Keratinocyte (primary cell): ENCODE measurements around the gene TAP2. TPM values are rescaled to one million over a fixed set of nuclear protein-coding genes. Genes with fewer than 3 reads are reported as not detected.

Experiments
- DNase-seq: peaks from one replicate; pipeline ENCODE4 v3.0.0-alpha.2; 2011; ENCODE audit warnings: low read depth, missing footprints, low spot score
- FAIRE-seq: peaks from 2 replicates; lab custom pipeline; 2011; peaks lifted over from hg19 to GRCh38; lab: Jason Lieb, UNC
- H2AFZ ChIP-seq: 2 replicates; pipeline ENCODE4 v1.6.0; 2012; ENCODE audit warnings: low read length, control low read depth, inconsistent platforms; ENCODE audit not compliant: control insufficient read depth
- H3K27ac ChIP-seq: 2 replicates; pipeline ENCODE4 v1.5.1; 2011; ENCODE audit warnings: low read length; ENCODE audit not compliant: control insufficient read depth, insufficient read depth
- H3K27me3 ChIP-seq: 3 replicates; pipeline ENCODE4 v1.6.0; 2011; ENCODE audit warnings: low read length; ENCODE audit not compliant: control insufficient read depth, insufficient read depth; ENCODE audit errors: extremely low read depth
- H3K36me3 ChIP-seq, 2 experiments: 2 replicates in 1 of 2; 3 replicates in 1 of 2; pipeline ENCODE4 v1.5.1; 2011; ENCODE audit warnings: low read length in 2 of 2, mild to moderate bottlenecking in 1 of 2; ENCODE audit not compliant: control insufficient read depth in 2 of 2, insufficient read depth in 2 of 2; ENCODE audit errors: extremely low read depth in 1 of 2
- H3K4me1 ChIP-seq: 3 replicates; pipeline ENCODE4 v1.5.1; 2011; ENCODE audit warnings: low read length; ENCODE audit not compliant: control insufficient read depth, insufficient read depth; ENCODE audit errors: extremely low read depth
- H3K4me2 ChIP-seq: 3 replicates; pipeline ENCODE4 v1.6.0; 2011; ENCODE audit warnings: low read depth, low read length; ENCODE audit not compliant: control insufficient read depth, insufficient read depth; ENCODE audit errors: extremely low read depth
- H3K4me3 ChIP-seq, 3 experiments: fragments of 200-600 bp in 1 of 3; sonication (generic) in 1 of 3; 2 replicates in 2 of 3; 3 replicates in 1 of 3; pipeline ENCODE4 v1.5.1; 2011 to 2016; ENCODE audit warnings: low read length in 3 of 3, mild to moderate bottlenecking in 3 of 3, control low read depth in 2 of 3, inconsistent platforms in 1 of 3, low read depth in 1 of 3, mixed read lengths in 1 of 3, mixed run types in 1 of 3, moderate library complexity in 1 of 3; ENCODE audit not compliant: control insufficient read depth in 2 of 3, insufficient read depth in 2 of 3; ENCODE audit errors: extremely low read depth in 1 of 3
- H3K79me2 ChIP-seq: 2 replicates; pipeline ENCODE4 v1.6.0; 2012; ENCODE audit warnings: low read length; ENCODE audit not compliant: control insufficient read depth, insufficient read depth
- H3K9ac ChIP-seq: 3 replicates; pipeline ENCODE4 v1.6.0; 2011; ENCODE audit warnings: low read length; ENCODE audit not compliant: control insufficient read depth, insufficient read depth; ENCODE audit errors: extremely low read depth
- H3K9me1 ChIP-seq: 3 replicates; pipeline ENCODE4 v1.6.0; 2011; ENCODE audit warnings: low read length; ENCODE audit not compliant: control insufficient read depth, insufficient read depth; ENCODE audit errors: extremely low read depth
- H3K9me3 ChIP-seq: 2 replicates; pipeline ENCODE4 v1.5.1; 2012; ENCODE audit warnings: low read depth, low read length; ENCODE audit not compliant: control insufficient read depth
- H4K20me1 ChIP-seq: 3 replicates; pipeline ENCODE4 v1.6.0; 2011; ENCODE audit warnings: low read length; ENCODE audit not compliant: control insufficient read depth, insufficient read depth; ENCODE audit errors: extremely low read depth
- CTCF ChIP-seq, 3 experiments: IDR thresholded peaks in 1 of 3; conservative IDR thresholded peaks in 1 of 3; optimal IDR thresholded peaks in 1 of 3; 2 replicates in 2 of 3; 3 replicates in 1 of 3; pipeline versions ENCODE3 to v1.5.1; 2011; ENCODE audit warnings: low read length in 3 of 3, mild to moderate bottlenecking in 3 of 3, moderate library complexity in 2 of 3, control low read depth in 1 of 3, inconsistent platforms in 1 of 3; ENCODE audit not compliant: insufficient read depth in 2 of 3; ENCODE audit errors: extremely low read depth in 1 of 3
- EZH2 ChIP-seq: IDR thresholded peaks from one replicate; pipeline ENCODE4 v1.6.1; 2012; ENCODE audit warnings: inconsistent platforms, mild to moderate bottlenecking, low read length, moderate library complexity
- dilution Hi-C: fragments of 300-500 bp; cut with MboI; formaldehyde crosslinking; loops from one replicate; pipeline ENCODE4 v1.7.0; 2020; ENCODE audit warnings: low sequenced_read_pairs; ENCODE audit not compliant: extremely low pct_ligation_motif_present
- polyA plus RNA-seq, 5 experiments: library from polyadenylated mRNA; depleted of rRNA in 3 of 5; stranded (reverse) in 3 of 5; stranded (forward) in 1 of 5; unstranded in 1 of 5; fragments of >200 nt; gene quantifications; 1 replicate in 1 of 5; 2 replicates in 3 of 5; 3 replicates in 1 of 5; pipeline versions ENCODE4 v1.2.1 to v1.2.3, GENCODE V29; 2011 to 2012; ENCODE audit warnings: missing spikeins in 2 of 5, low read depth in 1 of 5, low replicate concordance in 1 of 5

TAP2 gene
- polyA plus RNA-seq, 1 donor (not counting 4 experiments of a cell fraction or from before 2014, with no cell fraction given), result 50.7 TPM

GRCh38 chr6:32844839-32845383 is 6.4 kb upstream of the TAP2 start:
- H2AFZ ChIP-seq, result no peak overlapping the region
- dilution Hi-C loops, result no loop called here
- peak overlapping the region in 2 of 3 experiments; percentile 23 to 95 for H3K4me3 ChIP-seq
- H3K4me2 ChIP-seq, result peak overlapping the region; percentile 89
- DNase-seq, result no peak
- H3K36me3 ChIP-seq, result peaks cover 22 to 31% of the 10 kb centered on the region in 2 experiments
- no peaks in the 10 kb centered on the region for H3K27me3 ChIP-seq
- FAIRE-seq, result no peak
- no peaks in the 10 kb centered on the region for H3K9me1 ChIP-seq
- no peaks in the 10 kb centered on the region for H4K20me1 ChIP-seq
- TF ChIP-seq CTCF (optimal IDR thresholded peaks at IDR 0.05 in 1 of 3, IDR thresholded peaks at IDR 0.05 in 1 of 3, conservative IDR thresholded peaks at IDR 0.05 in 1 of 3; ENCODE audit: extremely low read depth in 1 of 3, insufficient read depth in 2 of 3, low read length in 3 of 3) (no peak), EZH2 (no peak)
- H3K27ac ChIP-seq, result peak overlapping the region; percentile 24
- H3K79me2 ChIP-seq, result peaks cover 3% of the 10 kb centered on the region
- no peaks in the 10 kb centered on the region for H3K9me3 ChIP-seq
- H3K9ac ChIP-seq, result no peak overlapping the region
- peaks cover 18% of the 10 kb centered on the region for H3K4me1 ChIP-seq

- Histone ChIP-seq H3K9ac (peak within 1 kb of the TSS; percentile 89), H3K4me3 (peak within 1 kb of the TSS; percentile 47 to 95 (median 87)), H3K36me3 (peaks cover 20 to 30% of the 10 kb centered on the region in 2 experiments), H3K4me2 (peak within 1 kb of the TSS; percentile 89), H3K79me2 (peaks cover 3% of the 10 kb centered on the region), H3K9me1 (no peaks in the 10 kb centered on the region), H2AFZ (peak within 1 kb of the TSS; percentile 94), H3K27ac (peak within 1 kb of the TSS; percentile 91), H4K20me1 (no peaks in the 10 kb centered on the region), H3K4me1 (peaks cover 18% of the 10 kb centered on the region), H3K27me3 (no peaks in the 10 kb centered on the region), H3K9me3 (no peaks in the 10 kb centered on the region)
- peak; percentile 91 for DNase-seq
- dilution Hi-C loops, result no loop called here
- peak; percentile 93 for FAIRE-seq
- TF ChIP-seq EZH2, result no peak
- TF ChIP-seq CTCF (optimal IDR thresholded peaks at IDR 0.05 in 1 of 3, IDR thresholded peaks at IDR 0.05 in 1 of 3, conservative IDR thresholded peaks at IDR 0.05 in 1 of 3; ENCODE audit: extremely low read depth in 1 of 3, insufficient read depth in 2 of 3, low read length in 3 of 3), result no peak
Measured at GRCh38 chr6:32843979-32844838, 5.7 kb upstream of the TAP2 start, which contains the start of gene PSMB8. Gene PSMB8, minus strand, starts transcription at chr6:32844047. Its CDS starts 51 bp downstream, at chr6:32843996.
